Measurements from ENCODE around the gene PKP2. TPM values are rescaled to one million over a fixed set of nuclear protein-coding genes. Genes with fewer than 3 reads are reported as not detected.
A peak's percentile ranks its signal among the peaks of the same experiment; 100 is the strongest.

Gene PKP2
- total and polyA plus RNA-seq, 2 of the 4 experiments (the other 2 are of a cell fraction) = 0.10 to 0.18 TPM

DNA sequence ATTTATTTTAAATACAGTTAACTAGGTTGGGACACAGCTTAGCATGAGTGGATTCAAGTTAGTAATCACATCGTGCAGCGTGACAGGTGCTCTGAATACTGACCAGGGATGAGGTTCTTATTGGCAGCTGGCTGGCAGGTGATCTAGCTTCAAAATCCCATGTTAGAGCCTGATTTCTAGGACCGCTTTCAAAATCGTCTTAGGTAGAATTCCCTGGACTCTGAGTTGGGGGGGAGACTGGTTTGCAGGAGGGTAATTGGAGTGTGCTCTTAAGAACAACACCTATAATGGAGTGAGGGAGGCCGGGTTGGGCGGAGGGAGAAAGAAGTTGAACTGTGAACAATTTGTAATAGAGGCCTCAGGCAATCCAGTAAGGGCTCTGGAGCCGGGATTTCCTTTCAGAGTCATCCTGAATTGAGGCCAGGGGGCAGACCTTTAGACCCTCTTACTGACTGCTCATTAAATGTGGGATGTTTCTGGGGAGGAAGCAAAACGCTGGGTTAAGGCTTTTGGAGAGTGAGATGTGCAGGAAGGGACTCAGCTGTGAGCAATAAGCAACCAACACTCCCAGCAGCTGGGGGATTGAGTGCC lies 140.0 kb downstream of the PKP2 start:
- DNase-seq (no peak), ATAC-seq (ENCODE audit: low read depth) (no peak)
- Histone ChIP-seq H3K18ac (ENCODE audit: low read depth, low read length) (no peak overlapping the region), H4K20me1 (ENCODE audit: insufficient read depth, low read length) (no peaks in the 10 kb centered on the region; the same call in 1 of the 2 replicates), H3K4ac (ENCODE audit: low read depth, low read length) (no peak overlapping the region), H3K4me1 (ENCODE audit: control insufficient read depth, insufficient read depth, low read length) (peaks cover 5% of the 10 kb centered on the region; the same call in 1 of the 2 replicates), H2BK15ac (ENCODE audit: low read depth, low read length) (no peak overlapping the region), H2BK5ac (ENCODE audit: low read depth, low read length, poor library complexity, severe bottlenecking) (no peak overlapping the region), H2AFZ (replicated peaks; ENCODE audit: low read length, poor library complexity) (peak overlapping the region; percentile 75), H3K56ac (ENCODE audit: extremely low read depth, insufficient read depth, low read length) (no peak overlapping the region), H3K9ac (ENCODE audit: low read depth, low read length) (no peak overlapping the region), H2BK120ac (ENCODE audit: low read depth, low read length) (no peak overlapping the region), H3K79me1 (ENCODE audit: low read depth in 1 of 2, low read length in 2 of 2) (peaks cover 8 to 21% of the 10 kb centered on the region in 2 experiments), H4K91ac (ENCODE audit: insufficient read depth, low read depth, low read length) (no peak overlapping the region), H3K4me3 (ENCODE audit: insufficient read depth, low read depth, low read length) (no peak overlapping the region), H3K9me1 (ENCODE audit: insufficient read depth, low read length) (no peaks in the 10 kb centered on the region), H3K14ac (replicated peaks; ENCODE audit: low read depth, low read length) (no peak overlapping the region), H3K36me3 (ENCODE audit: control insufficient read depth, insufficient read depth, low read length) (peaks cover 6% of the 10 kb centered on the region), H3K4me2 (ENCODE audit: low read depth, low read length) (peak overlapping the region; percentile 42; the same call in 1 of the 2 replicates), H4K8ac (ENCODE audit: low read depth in 2 of 2, low read length in 2 of 2) (peak overlapping the region in 1 of 2 experiments; percentile 87; a peak in 1 of 4 replicates), H2BK20ac (ENCODE audit: low read depth, low read length) (no peak overlapping the region), H4K5ac (ENCODE audit: low read depth, low read length) (no peak overlapping the region), H3K27me3 (ENCODE audit: control insufficient read depth, insufficient read depth, low read length) (no peaks in the 10 kb centered on the region), H2AK5ac (ENCODE audit: low read depth, low read length) (no peak overlapping the region), H3K23ac (ENCODE audit: low read depth, low read length) (no peak overlapping the region), H3K27ac (ENCODE audit: insufficient read depth, low read length) (no peak overlapping the region), H3K9me3 (ENCODE audit: control insufficient read depth, insufficient read depth, low read length) (no peaks in the 10 kb centered on the region), H2AK9ac (replicated peaks; ENCODE audit: low read depth, low read length, poor library complexity) (no peak overlapping the region)
- BruUV-seq (replicated peaks) = no TSS peak
- in situ Hi-C loops (cut with MboI; ENCODE audit: low sequenced_read_pairs) (loop anchor here (5.0 kb wide), 1 partner anchor 1266 kb away; the partner anchor contains the start of gene ALG10), intact Hi-C loops (cut with micrococcal nuclease) (loop anchor here (1.0 to 10.0 kb wide), 3 partner anchors 163 to 1266 kb away; partner anchors contain the start of genes ALG10 and ETFBKMT), dilution Hi-C loops (cut with HindIII; ENCODE audit: low sequenced_read_pairs, unreplicated experiment) (no loop called here)
- CTCF ChIA-PET = interaction anchor here (0.6 to 1.8 kb wide), 4 partner anchors 17 to 1485 kb away, joined by 3 read pairs; no protein-coding TSS in a partner anchor
- WGBS, 2 experiments (ENCODE audit: extremely low coverage in 2 of 2, insufficient read length in 1 of 2) = 17% methylated on average over 4 of the region's 8 CpGs; no CpG with 5 or more reads in 1 of the 2 experiments
- TF ChIP-seq NFE2L2 (IDR thresholded peaks at IDR 0.05; ENCODE audit: low read depth, low read length) = no peak
- POLR2A ChIA-PET (ENCODE audit: unreplicated experiment) = no interaction called here
